GM21737 (cell line): Measurements from ENCODE around the gene CREB3L4.
"Not testable (repeated sequence)": the region's sequence is repeated elsewhere in the genome, so short reads cannot be mapped to it uniquely, and the experiment has no call there.

ENCODE experiments used
- ATAC-seq: cut with Tn5 transposase; IDR thresholded peaks from one replicate; pipeline ENCODE4 v1.9.1; 2021; ENCODE audit warnings: mild to moderate bottlenecking, moderate library complexity; ENCODE audit not compliant: unreplicated experiment

Gene CREB3L4

DNA sequence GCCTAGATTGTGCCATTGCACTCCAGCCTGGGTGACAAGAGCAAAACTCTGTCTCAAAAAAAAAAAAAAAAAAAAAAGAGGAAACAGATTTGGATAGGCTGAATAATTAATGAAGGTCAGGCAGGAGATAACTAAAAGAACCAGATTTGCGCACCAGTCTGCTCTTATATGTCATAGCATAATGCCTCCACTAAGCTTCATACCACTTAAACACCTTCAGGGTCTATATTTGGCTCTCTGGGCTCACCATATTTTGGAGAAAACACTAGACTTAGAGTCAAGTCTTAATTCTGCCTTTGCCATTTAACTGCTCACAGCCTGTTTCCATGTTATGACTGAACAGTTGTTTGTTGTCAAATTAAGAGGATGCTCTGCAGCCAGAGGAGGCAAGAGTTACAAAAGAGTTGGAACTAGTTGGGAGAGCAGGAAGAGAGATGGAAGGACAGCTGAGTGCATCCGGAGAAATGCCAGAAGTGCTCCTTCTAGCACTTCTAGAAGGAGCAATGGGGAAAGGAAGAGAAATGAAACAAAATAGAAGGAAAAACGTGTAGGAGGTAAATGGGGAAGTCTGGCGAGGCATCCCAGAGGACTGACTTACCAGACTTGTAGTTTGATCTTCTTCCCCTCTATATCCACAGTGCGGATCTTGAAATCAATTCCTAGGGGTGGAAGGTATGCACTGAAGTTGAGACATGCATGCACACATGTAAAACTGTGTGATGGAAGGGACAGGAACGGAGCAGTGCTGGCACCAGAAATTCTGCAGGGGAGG, 16.6 kb downstream of the CREB3L4 start:
- ATAC-seq: no peak

DNA sequence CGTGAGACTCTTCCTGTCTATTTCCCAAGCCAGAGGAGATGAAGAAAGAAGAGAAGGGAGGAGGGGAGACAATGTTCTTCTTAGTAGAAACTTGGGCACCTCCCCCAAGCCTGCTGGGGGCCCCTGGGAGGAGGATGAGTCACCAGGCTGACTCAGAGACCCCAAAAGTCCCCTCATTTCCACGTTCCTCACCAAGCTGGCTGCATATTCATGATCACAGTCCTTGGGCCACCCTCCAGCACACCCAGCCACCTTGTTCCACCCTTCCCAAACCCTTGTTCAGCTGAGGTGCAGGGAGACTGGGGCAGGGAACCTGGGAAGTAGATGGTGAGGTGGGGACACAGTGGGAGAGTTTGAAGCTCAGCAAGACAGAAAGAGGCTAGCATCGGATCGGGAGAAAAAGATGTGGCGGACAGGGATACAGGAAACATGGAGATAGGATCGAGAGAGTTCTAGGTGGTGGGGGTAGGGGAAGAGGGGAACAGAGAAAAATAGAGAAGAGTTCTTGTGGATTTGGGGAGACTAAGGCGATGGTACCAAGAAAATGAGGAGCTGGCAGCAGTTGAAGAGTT, 17.7 kb downstream of the CREB3L4 start:
- no peak for ATAC-seq

DNA sequence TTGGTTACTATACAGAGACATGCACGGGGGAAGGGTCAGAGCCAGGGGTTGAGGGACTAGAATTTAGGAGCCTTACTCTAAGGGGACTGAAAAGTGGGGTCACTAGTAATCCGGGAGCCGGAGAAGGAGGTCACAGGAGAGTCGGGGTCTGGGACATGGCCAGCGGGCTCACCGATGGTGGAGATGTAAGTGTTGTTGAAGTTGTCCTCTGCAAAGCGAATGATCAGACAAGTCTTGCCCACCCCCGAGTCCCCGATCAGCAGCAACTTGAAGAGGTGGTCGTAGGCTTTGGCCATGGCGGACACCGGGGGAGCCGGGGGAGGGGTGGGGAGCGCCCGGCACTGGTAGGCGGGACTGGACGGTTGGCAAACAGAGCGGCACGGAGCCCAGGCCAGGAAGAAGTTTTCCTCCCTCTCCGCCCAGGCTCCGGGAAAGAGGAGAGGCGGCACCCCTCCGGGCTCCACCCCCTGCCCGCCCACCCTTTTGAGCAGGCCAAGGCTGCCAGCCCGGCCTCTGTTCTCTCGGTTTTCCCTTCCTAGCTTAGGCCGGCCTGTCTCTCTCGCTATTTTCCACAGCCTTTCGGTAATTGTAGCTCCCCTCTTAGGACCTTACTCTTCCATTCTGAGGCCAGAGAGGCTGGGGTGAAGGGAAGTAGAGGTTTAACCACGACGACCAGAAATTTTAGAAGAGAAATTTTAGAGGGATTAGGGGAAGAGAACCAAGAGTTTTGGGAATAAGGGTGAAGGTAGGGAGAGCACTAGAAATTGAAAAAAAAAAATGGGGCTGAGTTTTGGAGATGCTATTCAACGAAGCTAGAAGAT, 18.4 kb downstream of the CREB3L4 start, which contains the start of gene RAB13:
Gene RAB13, minus strand, starts transcription at position 399 of the 821 bp plus-strand sequence. Its CDS starts 103 bp downstream, at position 296.
- no peak for ATAC-seq

DNA sequence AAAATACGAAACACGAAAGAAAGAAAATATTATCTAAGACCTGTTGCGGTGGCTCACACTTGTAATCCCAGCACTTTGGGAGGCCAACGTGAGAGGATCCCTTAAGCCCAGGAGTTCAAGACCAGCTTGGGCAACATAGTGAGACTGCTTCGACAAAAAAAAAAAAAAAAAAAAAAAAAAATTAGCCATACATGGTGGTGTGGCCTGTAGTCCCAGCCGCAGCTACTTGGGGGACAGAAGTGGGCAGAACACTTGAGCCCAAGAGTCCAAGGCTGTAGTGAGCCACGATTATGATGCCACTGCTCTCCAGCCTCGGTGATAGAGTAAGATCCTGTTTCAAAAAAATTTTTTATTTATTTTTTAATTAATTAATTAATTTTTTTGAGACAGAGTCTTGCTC, 19.9 kb downstream of the CREB3L4 start:
- ATAC-seq: no peak

DNA sequence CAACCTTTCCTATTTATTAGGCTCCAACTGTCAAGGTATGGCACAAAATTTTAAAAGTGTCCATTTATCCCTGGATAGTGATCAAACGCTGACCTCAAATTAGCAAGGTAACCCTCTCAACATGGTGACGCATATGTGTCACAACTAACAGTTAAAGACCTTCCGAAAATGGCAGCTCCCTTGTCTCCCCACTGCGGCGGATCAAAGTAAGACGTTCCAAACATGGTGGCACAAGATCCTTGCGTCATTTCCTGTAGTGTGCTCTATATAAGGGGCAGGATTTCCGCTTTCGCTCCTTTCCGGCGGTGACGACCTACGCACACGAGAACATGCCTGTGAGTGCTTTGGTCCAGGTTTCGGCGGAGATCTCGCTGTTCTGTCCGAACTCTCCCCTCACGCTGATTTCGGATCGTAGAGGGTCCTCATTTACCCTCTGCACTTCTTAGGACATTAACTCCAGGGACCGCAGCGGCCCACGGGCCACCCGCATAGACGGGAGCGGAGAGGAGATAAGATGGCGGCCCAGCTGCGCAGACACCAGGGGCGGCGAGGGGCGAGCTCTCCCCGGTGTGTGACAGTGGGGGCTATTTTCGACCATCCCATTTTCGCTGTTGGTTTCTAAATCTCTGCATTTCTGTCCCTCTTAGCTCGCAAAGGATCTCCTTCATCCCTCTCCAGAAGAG, 22.9 kb downstream of the CREB3L4 start, which contains the start of gene RPS27:
Gene RPS27, plus strand, starts transcription at position 295 of the 683 bp plus-strand sequence. Its CDS starts 35 bp downstream, at position 330.
- peak; percentile 77 for ATAC-seq

DNA sequence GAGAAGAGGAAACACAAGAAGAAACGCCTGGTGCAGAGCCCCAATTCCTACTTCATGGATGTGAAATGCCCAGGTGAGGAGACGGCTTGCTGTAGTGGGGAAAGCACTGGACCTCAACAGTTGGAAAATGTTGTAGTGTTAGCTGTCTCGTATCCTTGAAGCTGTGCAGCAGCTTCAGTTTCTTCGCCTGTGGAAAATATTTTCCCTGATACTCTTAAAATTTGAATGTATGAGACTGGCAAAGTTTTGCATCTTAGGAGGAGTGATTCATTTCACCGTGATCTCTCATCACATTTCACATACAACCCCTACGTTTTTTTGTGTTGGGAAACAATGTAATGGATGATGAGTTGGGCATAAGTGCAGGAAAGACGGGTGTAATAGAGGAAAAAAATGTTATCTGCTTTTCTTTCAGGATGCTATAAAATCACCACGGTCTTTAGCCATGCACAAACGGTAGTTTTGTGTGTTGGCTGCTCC, 23.5 kb downstream of the CREB3L4 start:
- ATAC-seq: no peak

DNA sequence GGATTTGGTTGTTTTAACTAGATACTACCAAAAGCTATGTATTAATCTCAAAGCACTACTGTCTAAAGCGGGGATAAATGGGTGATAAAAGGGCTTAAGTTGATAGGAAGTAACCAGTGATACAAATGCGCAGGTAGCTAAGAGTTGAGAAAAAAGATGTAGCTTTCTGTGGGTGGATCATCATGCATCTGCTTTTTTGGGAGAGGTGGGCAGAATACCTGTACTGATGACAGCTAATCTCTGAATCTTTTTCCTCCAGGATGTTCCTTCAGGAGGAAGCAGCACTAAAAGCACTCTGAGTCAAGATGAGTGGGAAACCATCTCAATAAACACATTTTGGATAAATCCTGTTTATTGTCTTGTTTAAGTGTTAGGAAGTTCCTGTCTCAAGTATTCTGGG, 24.1 kb downstream of the CREB3L4 start:
- ATAC-seq: no peak

DNA sequence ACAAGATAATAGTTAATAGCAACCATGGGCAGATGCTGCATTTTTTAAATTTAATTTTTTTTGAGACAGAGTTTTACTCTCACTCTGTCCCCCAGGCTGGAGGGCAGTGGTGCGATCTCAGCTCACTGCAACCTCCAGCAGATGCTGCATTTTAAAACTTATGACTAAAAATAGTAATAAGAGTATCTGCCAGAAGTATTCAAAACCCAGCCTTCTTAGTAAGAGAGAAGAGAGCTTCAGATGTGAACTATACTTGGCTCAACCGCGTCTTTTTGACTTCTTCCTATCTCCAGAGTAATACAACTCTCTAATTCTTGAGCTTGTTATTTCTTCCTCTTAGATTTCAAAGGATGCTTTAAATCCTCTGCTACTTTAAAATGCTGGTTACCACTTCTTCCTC, 27.5 kb downstream of the CREB3L4 start:
- ATAC-seq: no peak

DNA sequence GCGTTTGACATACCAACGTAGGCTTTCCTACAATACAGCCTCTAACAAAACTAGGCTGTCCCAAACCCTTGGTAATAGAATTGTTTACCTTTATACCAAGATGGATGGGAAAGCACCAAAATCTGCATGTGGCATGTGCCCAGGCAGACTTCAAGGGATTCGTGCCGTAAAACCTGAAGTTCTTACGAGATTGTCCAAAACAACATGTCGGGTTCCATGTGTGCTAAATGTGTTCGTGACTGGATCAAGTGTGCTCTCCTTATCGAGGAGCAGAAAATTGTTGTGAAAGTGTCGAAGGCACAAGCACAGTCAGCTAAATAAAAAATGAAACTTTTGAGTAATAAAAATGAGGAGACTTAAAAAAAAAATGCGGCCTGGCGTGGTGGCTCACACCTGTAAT, 27.9 kb downstream of the CREB3L4 start:
- ATAC-seq: no peak

DNA sequence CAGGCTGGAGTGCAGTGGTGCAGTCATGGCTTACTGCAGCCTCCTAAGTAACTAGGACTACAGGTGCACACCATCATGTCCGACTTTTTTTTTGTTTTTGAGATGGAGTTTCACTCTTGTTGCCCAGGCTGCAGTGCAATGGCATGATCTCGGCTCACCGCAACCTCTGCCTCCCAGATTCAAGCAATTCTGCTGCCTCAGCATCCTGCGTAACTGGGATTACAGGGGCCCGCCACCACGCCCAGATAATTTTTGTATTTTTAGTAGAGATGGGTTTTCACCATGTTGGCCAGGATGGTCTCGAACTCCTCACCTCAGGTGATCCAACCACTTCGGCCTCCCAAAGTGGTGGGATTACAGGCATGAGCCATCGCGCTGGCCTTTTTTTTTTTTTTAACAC, 29.2 kb downstream of the CREB3L4 start:
- ATAC-seq: not testable (repeated sequence)

DNA sequence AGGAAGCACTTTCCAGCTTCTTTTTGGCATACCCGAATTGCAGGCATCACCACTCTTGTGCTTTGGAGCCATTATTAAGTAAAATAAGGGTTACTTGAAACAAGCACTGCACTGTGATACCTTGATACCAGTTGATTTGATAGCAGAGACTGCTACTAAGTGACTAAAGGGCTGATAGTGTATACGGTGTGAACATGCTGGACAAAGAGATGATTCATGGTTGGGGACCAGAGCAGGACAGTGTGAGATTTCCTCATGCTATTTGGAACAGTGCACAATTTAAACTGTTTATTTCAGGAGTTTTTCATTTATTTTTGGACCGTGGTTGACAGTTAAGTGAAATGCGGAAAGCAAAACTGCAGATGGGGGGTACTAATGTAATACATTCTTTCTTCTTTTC, 32.7 kb downstream of the CREB3L4 start:
- ATAC-seq: no peak

DNA sequence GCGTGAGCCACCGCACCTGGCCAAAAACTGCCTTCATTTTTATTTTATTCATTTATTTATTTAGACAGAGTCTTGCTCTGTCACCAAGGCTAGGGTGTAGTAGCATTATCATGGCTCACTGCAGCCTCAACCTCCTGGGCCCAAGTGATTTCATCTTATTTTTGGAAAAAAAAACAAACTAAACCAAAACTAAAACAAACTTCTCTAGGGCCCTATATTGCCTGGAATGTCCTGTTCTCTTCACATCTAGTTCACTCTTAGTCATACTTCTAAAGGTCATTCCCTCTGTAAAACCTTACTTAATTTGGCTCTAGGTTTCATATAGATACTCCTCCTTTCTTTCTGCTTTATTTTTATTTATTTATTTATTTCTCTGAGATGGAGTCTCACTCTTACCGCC, 38.4 kb downstream of the CREB3L4 start:
- ATAC-seq: no peak

DNA sequence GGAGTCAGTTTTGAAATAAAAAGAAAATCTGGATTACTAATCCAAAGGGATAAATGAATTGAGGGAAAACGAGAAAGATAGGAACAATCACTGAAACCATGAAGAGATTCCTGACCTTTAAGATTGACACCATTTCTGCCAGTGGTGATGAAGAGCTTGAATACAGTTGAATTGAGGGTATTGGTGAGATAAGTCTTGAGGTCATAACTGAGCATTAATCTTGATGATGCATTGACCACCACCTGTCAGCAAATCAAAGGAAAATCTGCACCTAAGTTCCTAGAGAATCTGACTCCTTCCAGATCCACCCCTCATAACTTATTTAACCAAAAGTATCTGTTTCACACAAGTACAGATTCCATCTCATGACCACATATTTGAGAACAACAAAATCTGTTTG, 44.4 kb downstream of the CREB3L4 start:
- no peak for ATAC-seq

DNA sequence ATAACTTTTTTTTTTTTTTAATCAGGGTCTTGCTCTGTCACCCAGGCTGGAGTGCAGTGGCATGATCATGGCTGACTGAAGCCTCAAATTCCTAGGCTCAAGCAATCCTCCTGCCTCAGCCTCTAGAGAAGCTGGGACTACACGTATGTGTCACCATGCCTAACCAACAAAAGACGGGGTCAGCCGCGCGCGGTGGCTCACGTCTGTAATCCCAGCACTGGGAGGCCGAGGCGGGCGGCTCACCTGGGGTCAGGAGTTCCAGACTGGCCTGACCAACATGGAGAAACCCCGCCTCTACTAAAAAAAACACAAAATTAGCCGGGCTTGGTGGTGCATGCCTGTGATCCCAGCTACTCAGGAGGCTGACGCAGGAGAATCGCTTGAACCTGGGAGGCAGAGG, 44.8 kb downstream of the CREB3L4 start:
- not testable (repeated sequence) for ATAC-seq

DNA sequence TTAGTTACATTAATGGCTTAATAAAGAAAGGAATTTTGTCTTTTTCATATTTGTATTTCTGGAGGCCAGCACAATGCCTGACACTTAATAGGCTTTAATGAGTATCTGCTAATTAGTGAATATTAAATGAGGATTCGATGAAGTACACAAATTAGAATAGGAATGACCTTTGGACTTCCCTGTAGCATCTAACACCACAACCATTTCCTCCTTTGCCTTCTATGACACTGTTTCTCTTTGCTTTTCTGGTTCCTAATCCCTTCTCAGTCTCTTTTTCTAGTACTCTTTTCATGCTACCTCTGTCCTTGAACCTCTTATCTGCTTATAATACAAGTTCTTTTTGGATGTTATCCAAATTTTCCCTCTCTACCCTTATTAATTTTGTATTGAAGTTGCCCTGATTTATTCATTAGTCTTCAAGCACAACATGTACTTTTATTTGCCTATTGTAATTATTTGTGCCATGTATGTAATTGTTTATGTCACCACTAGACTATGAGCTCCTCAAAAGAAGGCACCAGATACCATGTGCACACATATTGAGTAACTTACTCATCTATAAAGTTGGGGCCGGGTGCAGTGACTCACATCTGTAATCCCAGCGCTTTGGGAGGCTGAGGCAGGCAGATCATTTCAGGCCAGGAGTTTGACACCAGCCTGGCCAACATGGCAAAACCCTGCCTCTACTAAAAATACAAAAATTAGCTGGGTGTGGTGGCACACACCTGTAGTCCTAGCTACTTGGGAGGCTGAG, 46.6 kb downstream of the CREB3L4 start:
- no peak for ATAC-seq

DNA sequence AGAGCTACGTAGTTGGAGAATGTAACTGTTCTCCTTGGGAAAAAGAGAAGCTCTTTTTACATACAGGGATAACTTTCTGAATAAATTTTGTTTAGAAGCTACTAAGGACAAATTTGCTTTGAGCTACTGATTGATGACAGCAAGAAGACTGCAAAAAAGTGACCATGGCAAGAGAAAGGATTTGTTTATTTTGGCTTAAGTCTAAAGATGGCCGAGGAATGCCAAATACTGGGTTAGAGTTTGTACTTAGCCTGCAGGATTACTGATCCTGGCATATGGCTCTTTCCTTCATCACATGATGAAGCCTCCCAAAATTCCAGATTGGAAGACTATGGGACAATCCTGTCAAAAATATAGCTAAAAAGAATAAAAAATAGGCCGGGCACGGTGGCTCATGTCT, 51.6 kb downstream of the CREB3L4 start:
- ATAC-seq: no peak

DNA sequence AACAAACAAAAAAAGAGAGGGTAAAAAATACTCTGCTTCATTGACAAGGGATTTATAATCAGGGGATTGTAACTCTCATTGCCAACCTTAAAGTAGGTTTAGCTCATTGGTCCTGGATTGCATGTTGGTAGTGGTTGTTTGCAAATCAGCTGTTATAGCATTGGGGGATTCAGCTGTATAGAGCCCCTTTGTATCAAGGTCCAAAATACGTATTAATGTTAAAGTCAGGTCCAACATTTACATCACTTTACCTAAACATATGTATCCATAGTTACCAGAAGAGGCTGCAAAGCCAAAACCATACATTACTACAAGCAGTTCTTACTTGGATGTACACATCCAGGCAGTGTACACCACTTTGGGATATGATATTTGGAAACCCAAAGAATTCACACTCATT, 52.2 kb downstream of the CREB3L4 start:
- no peak for ATAC-seq
